Measurements from ENCODE around the gene BRD3OS. TPM values are rescaled to one million over a fixed set of nuclear protein-coding genes. Genes with fewer than 3 reads are reported as not detected.
"Not testable (repeated sequence)": the region's sequence is repeated elsewhere in the genome, so short reads cannot be mapped to it uniquely, and the experiment has no call there.

BRD3OS gene
- total and polyA plus RNA-seq, 7 donors = 3.9 to 19.4 (median 11.7) TPM

DNA sequence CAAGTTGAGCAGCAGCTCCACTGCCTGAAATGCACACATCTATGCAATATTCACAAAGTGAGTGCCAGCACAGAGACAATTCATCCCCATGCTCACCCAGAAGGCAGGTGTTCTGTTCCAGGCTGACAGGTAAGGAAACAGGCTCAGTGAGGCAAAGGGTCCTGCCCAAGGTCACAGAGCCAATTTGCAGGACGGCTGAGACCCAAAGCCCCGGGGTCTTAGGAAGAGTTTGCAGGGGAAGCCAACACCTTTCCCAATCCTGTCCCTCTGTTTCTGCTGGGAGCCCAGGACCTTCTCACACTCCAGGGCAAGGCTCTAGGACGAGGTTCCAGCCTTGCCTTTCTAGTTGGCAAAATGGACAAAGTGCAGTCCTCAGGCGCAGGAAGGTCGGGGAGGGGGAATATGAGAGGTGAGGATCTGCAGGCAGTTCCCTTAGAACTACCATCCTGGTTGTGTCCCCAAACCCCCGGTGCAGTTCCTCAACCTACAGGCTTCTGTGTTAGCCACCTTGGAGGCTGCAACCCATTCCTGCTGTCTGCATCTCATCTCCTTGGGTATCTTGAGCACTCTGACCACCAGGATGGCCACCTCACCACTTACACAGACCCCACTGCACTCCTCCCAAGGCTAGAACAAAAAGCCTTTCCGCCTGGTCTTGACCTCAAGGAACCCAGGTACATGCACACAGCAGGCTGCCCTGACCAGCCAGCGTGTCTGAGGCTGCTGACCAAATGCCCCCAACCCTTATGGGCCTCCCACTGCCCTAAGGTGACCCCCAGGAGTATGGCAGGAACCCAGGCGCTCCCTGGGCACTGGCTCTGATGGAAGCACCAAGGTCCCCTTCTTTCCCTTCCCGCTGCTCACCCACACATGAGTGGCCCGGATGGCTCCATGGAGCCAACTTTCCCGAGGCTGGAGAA lies 44.5 kb downstream of the BRD3OS start:
- Histone ChIP-seq H3K4me3 (peak overlapping the region in 1 of 4 donors; percentile 94), H3K27me3 (no peaks in the 10 kb centered on the region), H3K9me3 (no peaks in the 10 kb centered on the region), H3K27ac (no peak overlapping the region), H3K36me3 (no peaks in the 10 kb centered on the region), H3K4me1 (peaks cover 0 to 31% (median 23%) of the 10 kb centered on the region in 4 donors)
- DNase-seq = no peak
- 60 to 72% methylated on average over 12 of the region's 12 CpGs for WGBS, 2 donors
- TF ChIP-seq POLR2AphosphoS5 (IDR thresholded peaks at IDR 0.05) = no peak
- no peak for TF ChIP-seq EP300 (IDR thresholded peaks at IDR 0.05)
- TF ChIP-seq POLR2A (IDR thresholded peaks at IDR 0.05) = no peak
- TF ChIP-seq, protein P1, sequence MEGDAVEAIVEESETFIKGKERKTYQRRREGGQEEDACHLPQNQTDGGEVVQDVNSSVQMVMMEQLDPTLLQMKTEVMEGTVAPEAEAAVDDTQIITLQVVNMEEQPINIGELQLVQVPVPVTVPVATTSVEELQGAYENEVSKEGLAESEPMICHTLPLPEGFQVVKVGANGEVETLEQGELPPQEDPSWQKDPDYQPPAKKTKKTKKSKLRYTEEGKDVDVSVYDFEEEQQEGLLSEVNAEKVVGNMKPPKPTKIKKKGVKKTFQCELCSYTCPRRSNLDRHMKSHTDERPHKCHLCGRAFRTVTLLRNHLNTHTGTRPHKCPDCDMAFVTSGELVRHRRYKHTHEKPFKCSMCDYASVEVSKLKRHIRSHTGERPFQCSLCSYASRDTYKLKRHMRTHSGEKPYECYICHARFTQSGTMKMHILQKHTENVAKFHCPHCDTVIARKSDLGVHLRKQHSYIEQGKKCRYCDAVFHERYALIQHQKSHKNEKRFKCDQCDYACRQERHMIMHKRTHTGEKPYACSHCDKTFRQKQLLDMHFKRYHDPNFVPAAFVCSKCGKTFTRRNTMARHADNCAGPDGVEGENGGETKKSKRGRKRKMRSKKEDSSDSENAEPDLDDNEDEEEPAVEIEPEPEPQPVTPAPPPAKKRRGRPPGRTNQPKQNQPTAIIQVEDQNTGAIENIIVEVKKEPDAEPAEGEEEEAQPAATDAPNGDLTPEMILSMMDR (IDR thresholded peaks at IDR 0.05) = no peak
- intact Hi-C loops (cut with DNase I) = no loop called here

DNA sequence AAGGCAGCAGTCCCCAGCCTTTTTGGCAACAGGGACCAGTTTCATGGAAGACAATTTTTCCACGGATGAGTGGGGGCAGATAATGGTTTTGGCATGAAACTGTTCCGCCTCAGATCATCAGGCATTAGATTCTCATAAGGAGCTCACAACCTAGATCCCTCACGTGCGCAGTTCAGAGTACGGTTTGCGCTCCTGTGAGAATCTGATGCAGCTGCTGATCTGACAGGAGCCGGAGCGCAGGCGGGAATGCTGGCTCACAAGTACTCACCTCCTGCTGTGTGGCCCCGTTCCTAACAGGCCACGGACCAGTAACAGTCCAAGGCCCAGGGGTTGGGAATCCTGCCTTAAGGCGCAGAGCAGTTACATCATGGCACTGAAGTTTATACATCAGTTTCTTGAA lies 45.9 kb downstream of the BRD3OS start:
- DNase-seq = no peak
- H3K9me3 ChIP-seq = no peaks in the 10 kb centered on the region
- peaks cover 0 to 17% (median 10%) of the 10 kb centered on the region in 4 donors for H3K4me1 ChIP-seq
- WGBS, 2 donors = 90 to 94% methylated on average over 12 of the region's 12 CpGs
- TF ChIP-seq POLR2AphosphoS5 (IDR thresholded peaks at IDR 0.05) = no peak
- no peak for TF ChIP-seq EP300 (IDR thresholded peaks at IDR 0.05)
- no peak for TF ChIP-seq POLR2A (IDR thresholded peaks at IDR 0.05)
- TF ChIP-seq, protein P1 (IDR thresholded peaks at IDR 0.05) = no peak
- no peaks in the 10 kb centered on the region for H3K36me3 ChIP-seq
- no peak overlapping the region for H3K4me3 ChIP-seq
- intact Hi-C loops (cut with DNase I) = no loop called here
- no peak overlapping the region for H3K27ac ChIP-seq
- no peaks in the 10 kb centered on the region for H3K27me3 ChIP-seq

DNA sequence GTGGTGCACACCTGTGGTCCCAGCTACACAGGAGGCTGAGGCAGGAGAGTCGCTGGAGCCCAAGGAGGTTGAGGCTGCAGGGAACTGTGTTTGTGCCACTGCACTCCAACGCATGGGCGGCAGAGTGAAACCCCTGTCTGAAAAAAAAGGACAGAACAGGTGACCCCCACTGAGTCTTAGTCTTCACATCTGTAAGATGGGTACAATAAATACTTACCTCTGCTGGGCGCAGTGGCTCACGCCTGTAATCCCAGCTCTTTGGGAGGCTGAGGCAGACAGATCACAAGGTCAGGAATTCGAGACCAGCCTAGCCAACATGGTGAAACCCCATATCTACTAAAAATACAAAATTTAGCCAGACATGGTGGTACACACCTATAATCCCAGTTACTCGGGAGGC lies 47.4 kb downstream of the BRD3OS start:
- H3K9me3 ChIP-seq; H3K36me3 ChIP-seq; H3K27ac ChIP-seq; intact Hi-C loops (cut with DNase I); H3K4me1 ChIP-seq; H3K27me3 ChIP-seq; DNase-seq; H3K4me3 ChIP-seq: not testable (repeated sequence)
- 86 to 88% methylated on average over 7 of the region's 7 CpGs for WGBS, 2 donors

DNA sequence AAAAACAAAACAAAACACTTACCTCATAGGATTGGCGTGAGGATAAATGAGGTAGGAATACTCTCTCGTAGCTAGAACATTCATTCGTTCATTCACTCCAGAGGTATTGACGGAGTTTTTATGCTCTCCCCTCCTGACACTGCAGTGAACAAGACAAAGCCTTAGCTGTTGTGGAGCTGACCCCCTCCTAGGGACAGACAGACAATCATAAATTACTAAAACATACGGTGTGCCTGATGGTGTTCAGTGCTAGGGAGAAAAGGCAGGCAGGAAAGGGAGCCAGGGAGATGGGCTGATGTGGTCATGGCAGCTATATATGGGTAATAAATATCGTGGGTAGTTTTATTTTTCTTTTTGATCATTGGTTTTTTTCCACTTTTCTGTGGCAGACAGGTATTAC lies 48.2 kb downstream of the BRD3OS start:
- intact Hi-C loops (cut with DNase I) = no loop called here
- Histone ChIP-seq H3K27ac (no peak overlapping the region), H3K36me3 (no peaks in the 10 kb centered on the region), H3K9me3 (peaks cover 0 to 8% (median 2%) of the 10 kb centered on the region in 4 donors), H3K27me3 (no peaks in the 10 kb centered on the region), H3K4me1 (peaks cover 0 to 8% (median 3%) of the 10 kb centered on the region in 4 donors), H3K4me3 (no peak overlapping the region)
- no peak for DNase-seq
- TF ChIP-seq POLR2AphosphoS5 (IDR thresholded peaks at IDR 0.05) = no peak
- TF ChIP-seq EP300 (IDR thresholded peaks at IDR 0.05) = no peak
- no peak for TF ChIP-seq POLR2A (IDR thresholded peaks at IDR 0.05)
- TF ChIP-seq, protein P1 (IDR thresholded peaks at IDR 0.05) = no peak
- 69 to 73% methylated on average over 6 of the region's 6 CpGs for WGBS, 2 donors

DNA sequence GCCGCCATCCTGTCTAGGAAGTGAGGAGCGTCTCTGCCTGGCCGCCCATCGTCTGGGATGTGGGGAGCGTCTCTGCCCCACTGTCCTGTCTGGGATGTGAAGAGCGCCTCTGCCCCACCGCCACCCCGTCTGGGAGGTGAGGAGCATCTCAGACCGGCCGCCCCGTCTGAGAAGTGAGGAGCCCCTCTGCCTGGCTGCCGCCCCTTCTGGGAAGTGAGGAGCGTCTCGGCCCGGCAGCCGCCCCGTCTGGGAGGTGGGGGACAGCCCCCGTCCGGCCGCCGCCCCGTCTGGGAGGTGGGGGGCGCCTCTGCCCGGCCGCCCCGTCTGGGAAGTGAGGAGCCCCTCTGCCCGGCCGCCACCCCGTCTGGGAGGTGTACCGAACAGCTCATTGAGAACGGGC lies 50.4 kb downstream of the BRD3OS start:
- H3K36me3 ChIP-seq; H3K27me3 ChIP-seq; intact Hi-C loops (cut with DNase I); H3K27ac ChIP-seq; H3K4me1 ChIP-seq; H3K4me3 ChIP-seq; DNase-seq: not testable (repeated sequence)
- WGBS, 2 donors = 88 to 91% methylated on average over 31 of the region's 31 CpGs
- H3K9me3 ChIP-seq = peaks cover 0 to 15% (median 2%) of the 10 kb centered on the region in 4 donors
